GM21381 (cell line): ENCODE data around the gene RABEP2.
"Not testable (repeated sequence)": the region's sequence is repeated elsewhere in the genome, so short reads cannot be mapped to it uniquely, and the experiment has no call there.

Experiments used
- ATAC-seq: cut with Tn5 transposase; IDR thresholded peaks from one replicate; pipeline ENCODE4 v1.9.1; 2021; ENCODE audit warnings: mild to moderate bottlenecking, moderate library complexity; ENCODE audit not compliant: unreplicated experiment

RABEP2 gene

GRCh38 chr16:28904363-28904762 lies 20.7 kb downstream of the RABEP2 start:
- ATAC-seq, result no peak

DNA sequence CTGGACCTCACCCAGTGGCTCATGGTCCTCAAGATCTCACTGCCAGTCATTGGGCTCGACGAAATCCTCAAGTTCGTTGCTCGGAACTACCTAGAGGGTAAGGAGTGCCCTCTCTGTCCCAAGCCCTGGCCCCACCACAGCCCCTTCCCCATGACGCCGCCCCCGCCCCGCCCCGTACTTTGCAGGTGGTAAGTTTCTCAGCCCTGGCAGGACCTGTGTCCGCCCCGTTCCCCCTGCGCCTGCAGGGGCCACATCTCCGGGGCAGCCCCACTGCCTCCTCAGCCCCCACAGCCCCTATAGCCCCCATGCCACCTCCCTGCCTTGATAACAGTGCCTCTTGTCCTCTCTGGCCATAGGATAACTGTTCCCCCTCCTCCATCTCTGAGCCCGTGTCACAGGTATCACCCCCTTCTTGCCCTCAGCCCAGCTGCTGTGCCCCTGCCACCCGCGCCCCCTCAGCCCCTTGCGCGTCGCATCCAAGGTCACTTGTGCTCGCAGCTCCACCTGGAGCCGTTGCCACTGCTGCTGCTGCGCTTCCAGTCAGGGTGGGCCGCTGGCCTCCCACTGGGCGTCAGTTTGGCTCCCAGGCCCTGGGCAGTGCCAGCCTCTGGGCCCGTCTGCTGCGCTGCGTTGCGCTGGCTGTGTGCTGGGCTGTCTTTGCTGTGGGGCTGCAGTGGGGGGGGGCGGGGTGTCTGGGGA lies 21.5 kb downstream of the RABEP2 start:
- no peak for ATAC-seq

GRCh38 chr16:28902909-28903308 lies 22.1 kb downstream of the RABEP2 start:
- ATAC-seq, result no peak

- ATAC-seq, result no peak
Observed at GRCh38 chr16:28901862-28902261, 23.2 kb downstream of the RABEP2 start.

- no peak for ATAC-seq
Observed at GRCh38 chr16:28900601-28901000, 24.4 kb downstream of the RABEP2 start.

DNA sequence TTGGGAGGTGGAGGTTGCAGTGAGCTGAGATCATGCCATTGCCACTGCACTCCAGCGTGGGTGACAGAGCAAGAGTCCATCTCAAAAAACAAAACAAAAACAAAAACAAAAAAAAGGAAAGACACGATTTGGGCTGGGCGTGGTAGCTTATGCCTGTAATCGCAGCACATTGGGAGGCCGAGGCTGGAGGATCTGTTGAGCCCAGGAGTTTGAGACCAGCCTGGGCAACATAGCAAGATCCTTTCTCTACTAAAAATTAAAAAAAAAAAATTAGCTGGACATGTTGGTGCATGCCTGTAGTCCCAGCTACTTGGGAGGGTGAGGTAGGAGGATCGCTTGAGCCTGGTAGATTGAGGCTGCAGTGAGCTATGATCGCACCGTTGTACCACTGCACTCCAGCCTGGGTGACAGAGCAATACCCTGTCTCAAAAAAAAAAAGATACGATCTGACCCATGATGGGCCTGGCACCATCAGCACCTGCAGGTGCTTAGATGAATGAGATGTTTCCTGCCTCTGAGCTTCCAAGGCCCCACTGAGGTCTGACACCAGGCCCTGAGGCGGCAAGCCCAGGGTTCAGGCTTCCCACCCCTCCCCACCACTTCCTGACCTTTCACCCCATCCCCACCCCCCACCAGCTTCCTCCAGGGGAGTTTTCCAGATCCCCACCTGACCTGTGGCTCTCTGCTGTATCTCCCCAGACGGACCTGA lies 25.0 kb downstream of the RABEP2 start:
- no peak for ATAC-seq

DNA sequence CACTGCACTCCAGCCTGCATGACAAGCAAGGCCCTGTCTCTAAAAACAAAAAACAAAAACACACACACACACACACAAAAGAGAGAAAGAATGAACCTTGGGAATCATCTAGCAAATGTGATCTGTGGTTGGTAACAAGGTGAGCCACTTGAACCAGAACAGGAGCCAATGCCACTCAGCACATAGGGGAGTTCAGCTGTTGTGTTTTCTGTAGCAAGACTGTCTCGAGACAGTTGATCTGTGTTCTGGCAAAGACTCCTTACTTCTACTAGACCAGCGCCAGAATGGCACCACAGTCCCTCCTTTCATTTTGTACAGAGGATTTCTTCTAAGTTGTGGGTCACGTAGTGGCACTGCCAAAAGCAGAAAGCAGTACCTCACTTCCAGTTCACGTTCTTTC lies 26.1 kb downstream of the RABEP2 start:
- no peak for ATAC-seq

DNA sequence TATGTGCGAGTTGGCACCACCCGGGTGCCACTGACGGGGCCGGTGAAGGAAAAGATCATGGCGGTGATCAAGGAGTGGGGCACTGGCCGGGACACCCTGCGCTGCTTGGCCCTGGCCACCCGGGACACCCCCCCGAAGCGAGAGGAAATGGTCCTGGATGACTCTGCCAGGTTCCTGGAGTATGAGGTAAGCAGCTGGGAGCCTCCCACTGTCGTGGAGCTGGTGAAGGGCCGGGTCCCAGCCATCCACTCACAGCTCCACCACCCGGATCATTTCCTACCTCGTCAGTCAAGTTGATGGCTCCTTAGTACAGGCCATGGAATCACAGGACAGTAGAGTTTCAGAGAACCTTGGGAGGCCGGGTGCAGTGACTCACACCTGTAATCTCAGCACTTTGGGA lies 26.8 kb downstream of the RABEP2 start:
- no peak for ATAC-seq

DNA sequence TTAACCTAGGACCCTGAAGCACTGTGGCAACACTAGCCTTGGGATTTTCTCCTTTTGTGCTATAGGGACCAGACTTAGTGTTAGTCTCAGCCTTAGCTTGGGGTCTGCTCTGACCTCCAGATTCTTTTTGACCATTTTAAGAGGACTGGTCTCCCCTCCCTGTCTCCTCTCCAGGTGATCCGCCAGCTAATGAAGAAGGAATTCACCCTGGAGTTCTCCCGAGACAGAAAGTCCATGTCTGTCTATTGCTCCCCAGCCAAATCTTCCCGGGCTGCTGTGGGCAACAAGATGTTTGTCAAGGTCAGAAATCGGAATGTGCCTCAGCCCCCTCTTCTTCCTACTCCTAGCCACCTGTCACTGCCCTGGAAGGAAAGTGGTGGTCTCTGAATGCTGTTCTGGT lies 27.2 kb downstream of the RABEP2 start:
- no peak for ATAC-seq

GRCh38 chr16:28895609-28896008 lies 29.4 kb downstream of the RABEP2 start:
- ATAC-seq, result no peak

DNA sequence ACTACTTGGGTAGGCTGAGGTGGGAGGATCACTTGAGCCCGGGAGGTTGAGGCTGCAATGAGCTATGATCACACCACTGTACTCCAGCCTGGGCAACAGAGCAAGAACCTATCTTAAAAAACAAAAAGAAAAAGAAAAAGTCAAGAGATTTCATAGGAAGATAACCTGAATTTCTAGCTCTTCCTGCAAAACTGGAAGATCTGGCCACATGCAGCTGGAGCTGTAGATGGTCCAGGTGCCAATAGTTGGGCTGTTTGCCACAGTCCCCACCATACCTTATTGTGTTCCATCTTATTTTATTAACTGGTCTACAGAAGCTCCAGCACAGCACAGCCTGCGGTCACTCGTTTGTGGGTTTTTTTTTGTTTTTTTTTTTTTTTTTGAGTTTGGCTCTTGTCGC lies 31.7 kb downstream of the RABEP2 start:
- ATAC-seq, result no peak

GRCh38 chr16:28891964-28892890 lies 32.8 kb downstream of the RABEP2 start:
- no peak for ATAC-seq

DNA sequence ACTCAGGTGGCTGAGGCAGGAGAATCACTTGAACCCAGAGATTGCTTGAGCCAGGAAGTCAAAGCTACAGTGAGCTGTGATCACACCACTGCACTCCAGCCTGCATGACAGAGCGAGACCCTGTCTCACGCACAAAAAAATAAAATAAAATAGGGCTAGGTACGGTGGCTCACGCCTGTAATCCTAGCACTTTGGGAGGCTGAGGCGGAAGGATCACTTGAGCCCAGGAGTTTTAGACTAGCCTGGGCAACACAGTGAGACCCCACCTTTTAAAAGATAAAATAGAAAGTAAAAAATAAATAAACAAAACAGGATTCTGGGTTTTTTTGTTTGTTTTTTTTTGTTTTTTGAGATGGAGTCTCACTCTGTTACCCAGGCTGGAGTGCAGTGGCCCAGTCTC lies 34.7 kb downstream of the RABEP2 start:
- not testable (repeated sequence) for ATAC-seq

DNA sequence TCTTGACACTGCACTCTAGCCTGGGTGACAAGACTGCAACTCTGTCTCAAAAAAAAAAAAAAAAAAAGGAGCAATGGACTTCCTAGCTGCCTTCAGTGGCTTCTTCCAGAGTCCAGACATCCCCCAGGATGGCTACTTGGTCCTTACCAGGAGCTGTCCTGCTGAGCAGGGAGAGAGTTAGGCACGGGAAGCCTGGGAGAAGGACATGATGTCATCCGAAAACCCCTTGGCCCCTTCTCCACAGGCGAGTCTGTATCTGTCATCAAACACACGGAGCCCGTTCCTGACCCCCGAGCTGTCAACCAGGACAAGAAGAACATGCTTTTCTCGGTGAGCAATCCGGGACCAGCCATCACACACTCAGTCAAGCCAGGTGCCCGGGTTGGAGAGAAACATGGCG lies 38.1 kb downstream of the RABEP2 start:
- no peak for ATAC-seq

DNA sequence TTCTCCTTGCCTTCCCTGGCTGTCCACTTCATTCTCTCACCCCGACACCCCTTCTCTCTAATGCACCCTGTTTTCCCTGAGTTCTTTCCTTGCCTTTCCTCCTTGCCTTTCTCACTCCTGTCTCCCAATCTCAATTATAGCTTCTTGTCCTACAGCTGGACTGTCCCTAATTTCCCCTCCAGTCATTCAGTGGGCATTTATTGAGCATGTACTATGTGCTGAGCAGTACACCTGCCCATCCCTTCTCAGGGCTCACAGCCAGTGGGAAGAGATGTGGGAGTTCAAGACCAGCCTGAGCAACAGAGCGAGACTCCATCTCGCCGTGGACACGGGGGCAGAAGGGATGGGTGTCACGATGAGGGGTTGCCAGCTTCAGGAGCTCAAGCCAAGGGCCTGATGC lies 41.0 kb downstream of the RABEP2 start:
- no peak for ATAC-seq

DNA sequence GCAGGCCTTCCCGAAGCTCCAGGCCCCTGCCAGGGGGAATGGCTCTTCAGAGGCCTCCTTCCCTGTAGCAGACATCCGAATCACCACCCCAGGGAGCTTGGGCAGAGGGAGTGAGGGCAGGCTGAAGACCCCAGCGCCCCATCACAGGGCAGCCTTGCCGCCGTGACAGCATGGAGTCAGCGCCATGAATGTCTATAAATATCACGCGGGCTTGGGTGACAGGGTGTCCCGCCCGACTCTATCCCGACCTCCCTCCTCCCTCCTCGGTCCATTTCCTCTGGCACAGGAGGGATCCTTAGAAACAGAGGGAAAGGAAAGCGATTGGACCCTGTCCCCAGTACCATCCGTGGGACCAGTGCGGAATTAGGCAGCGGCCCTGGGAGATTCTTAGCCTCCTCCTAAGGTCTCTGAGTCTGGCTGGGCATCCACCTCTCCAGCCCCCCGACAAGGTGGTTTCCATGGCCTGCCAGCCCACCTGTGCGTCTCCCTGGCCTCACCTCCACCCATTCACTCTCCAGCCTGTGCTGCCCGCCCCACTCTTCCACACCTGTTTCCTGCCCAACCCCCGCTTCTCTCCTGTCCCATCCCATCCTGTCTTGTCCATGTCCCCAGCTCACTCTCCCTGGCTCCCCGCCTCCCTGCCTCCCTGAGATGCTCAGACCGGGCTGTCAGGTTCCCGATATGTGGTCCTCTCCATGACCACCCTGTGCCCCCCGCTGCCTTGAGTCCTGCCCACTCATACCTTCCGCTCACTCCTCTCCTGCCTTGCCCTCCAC lies 41.6 kb downstream of the RABEP2 start:
- no peak for ATAC-seq

DNA sequence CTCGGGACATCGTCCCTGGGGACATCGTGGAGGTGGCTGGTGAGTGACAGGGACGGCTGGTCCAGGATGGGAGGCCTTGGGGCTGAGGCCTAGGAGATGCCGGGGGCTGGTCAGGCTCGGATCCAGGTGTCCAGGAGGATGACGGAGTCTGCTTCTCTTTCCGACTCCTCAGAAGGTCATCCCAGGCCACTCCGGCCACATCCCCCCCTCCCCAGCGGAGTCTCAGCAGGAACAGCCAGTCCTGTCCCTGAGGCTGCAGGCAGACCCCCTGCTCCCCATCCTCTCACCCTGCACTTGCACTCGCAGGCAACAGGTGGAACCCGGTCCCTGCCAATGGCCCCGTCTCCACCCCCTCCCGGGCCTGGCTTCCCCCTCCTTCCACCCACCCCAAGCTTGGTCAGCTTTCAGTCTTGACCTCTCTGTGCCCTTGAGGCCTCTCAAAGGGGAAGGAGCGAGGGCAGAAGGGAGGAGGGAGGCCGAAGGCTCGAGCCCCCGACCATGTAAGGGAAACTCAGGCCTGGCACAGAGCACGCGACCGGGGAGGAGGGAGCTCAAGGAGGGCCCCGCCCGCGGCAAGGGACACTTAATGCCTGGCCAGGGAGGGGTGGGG lies 42.4 kb downstream of the RABEP2 start:
- no peak for ATAC-seq

DNA sequence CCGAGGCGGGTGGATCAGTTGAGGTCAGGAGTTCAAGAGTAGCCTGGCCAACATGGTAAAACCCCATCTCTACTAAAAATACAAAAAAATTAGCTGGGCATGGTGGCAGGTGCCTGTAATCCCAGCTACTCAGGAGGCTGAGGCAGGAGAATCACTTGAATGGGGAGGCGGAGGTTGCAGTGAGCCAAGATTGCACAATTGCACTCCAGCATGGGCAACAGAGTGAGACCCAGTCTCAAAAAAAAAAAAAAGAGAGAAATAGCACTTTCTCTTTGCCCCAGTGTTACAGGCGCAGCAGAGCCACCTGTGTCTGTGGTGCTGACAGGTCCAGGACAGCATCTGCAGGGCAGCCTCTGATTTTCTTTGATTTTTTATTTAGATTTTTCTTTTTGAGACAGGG lies 43.5 kb downstream of the RABEP2 start:
- not testable (repeated sequence) for ATAC-seq

DNA sequence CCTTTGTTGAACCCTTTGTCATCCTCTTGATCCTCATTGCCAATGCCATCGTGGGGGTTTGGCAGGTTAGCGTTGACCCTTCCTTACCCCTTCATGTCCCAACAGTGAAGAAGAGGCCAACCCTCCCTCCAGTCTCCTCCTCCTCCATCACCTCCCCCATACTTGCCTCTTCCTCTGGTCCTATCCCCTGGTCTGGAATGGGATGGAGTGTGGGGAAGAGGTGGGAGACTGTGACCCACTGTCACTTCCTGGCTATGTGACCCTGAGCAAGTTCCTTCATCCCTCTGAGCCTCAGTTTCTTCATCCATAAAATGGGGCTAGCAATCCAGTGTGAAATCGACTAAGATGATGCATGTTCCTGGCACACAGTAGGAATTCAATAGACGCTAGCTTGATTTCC lies 44.1 kb downstream of the RABEP2 start:
- no peak for ATAC-seq

- no peak for ATAC-seq
Observed at GRCh38 chr16:28880589-28880915, 44.5 kb downstream of the RABEP2 start.
